HG02943 (cell line): ENCODE data around the gene CD58.
A peak's percentile ranks its signal among the peaks of the same experiment; 100 is the strongest.
"Not testable (repeated sequence)": the region's sequence is repeated elsewhere in the genome, so short reads cannot be mapped to it uniquely, and the experiment has no call there.

ENCODE experiments used
- ATAC-seq: cut with Tn5 transposase; IDR thresholded peaks from one replicate; pipeline ENCODE4 v1.9.1; 2021; ENCODE audit warnings: mild to moderate bottlenecking, low read depth, moderate library complexity; ENCODE audit not compliant: unreplicated experiment

CD58 gene

GRCh38 chr1:116570358-116571214 is at the start of gene CD58:
Gene CD58, minus strand, starts transcription at chr1:116571026. Its CDS starts 54 bp downstream, at chr1:116570972.
- ATAC-seq: peak; percentile 60

GRCh38 chr1:116620392-116620791 is 49.6 kb upstream of the CD58 start:
- not testable (repeated sequence) for ATAC-seq

- ATAC-seq: not testable (repeated sequence)
These were observed 48.3 kb upstream of the CD58 start for GRCh38 chr1:116619106-116619505.

- not testable (repeated sequence) for ATAC-seq
These were observed 47.0 kb upstream of the CD58 start for GRCh38 chr1:116617808-116618207.

- ATAC-seq: not testable (repeated sequence)
These were observed 43.0 kb upstream of the CD58 start for GRCh38 chr1:116613825-116614224.

- ATAC-seq: not testable (repeated sequence)
These were observed 39.1 kb upstream of the CD58 start for GRCh38 chr1:116609801-116610371.

- ATAC-seq: not testable (repeated sequence)
These were observed 38.0 kb upstream of the CD58 start for GRCh38 chr1:116608841-116609240.

GRCh38 chr1:116608151-116608550 is 37.3 kb upstream of the CD58 start:
- not testable (repeated sequence) for ATAC-seq

GRCh38 chr1:116607463-116607862 is 36.6 kb upstream of the CD58 start:
- ATAC-seq: not testable (repeated sequence)

- ATAC-seq: not testable (repeated sequence)
These were observed 35.2 kb upstream of the CD58 start for GRCh38 chr1:116606067-116606466.

- ATAC-seq: no peak
These were observed 34.5 kb upstream of the CD58 start for GRCh38 chr1:116605315-116605714.

- ATAC-seq: not testable (repeated sequence)
These were observed 33.6 kb upstream of the CD58 start for GRCh38 chr1:116604408-116604807.

GRCh38 chr1:116603646-116604045 is 32.8 kb upstream of the CD58 start:
- not testable (repeated sequence) for ATAC-seq

- not testable (repeated sequence) for ATAC-seq
These were observed 28.5 kb upstream of the CD58 start for GRCh38 chr1:116599369-116599768.

GRCh38 chr1:116598420-116599036 is 27.7 kb upstream of the CD58 start:
- not testable (repeated sequence) for ATAC-seq

GRCh38 chr1:116597388-116597787 is 26.6 kb upstream of the CD58 start:
- peak; percentile 67 for ATAC-seq

- ATAC-seq: not testable (repeated sequence)
These were observed 26.0 kb upstream of the CD58 start for GRCh38 chr1:116596742-116597307.

GRCh38 chr1:116595946-116596741 is 25.3 kb upstream of the CD58 start:
- not testable (repeated sequence) for ATAC-seq

- not testable (repeated sequence) for ATAC-seq
These were observed 24.4 kb upstream of the CD58 start for GRCh38 chr1:116595065-116595840.
